ENCODE data around the gene GALNT12.

- TF ChIP-seq CTCF (IDR thresholded peaks at IDR 0.05) = no peak
- no peak for TF ChIP-seq POLR2A (IDR thresholded peaks at IDR 0.05)
- TF ChIP-seq POLR2AphosphoS5 (IDR thresholded peaks at IDR 0.05) = no peak
Observed at GRCh38 chr9:98884849-98885248, 77.4 kb downstream of the GALNT12 start.

All from breast epithelium (tissue), 3 donors.